Measurements from ENCODE around the gene SLC22A1. TPM values are rescaled to one million over a fixed set of nuclear protein-coding genes. Genes with fewer than 3 reads are reported as not detected.

The SLC22A1 gene
- total RNA-seq = under 1 TPM; 0.16 to 0.87 TPM

- Mint-ChIP-seq H3K9me3 (ENCODE audit: insufficient read depth) (no peaks in the 10 kb centered on the region), H3K27me3 (ENCODE audit: low read depth) (no peaks in the 10 kb centered on the region)
- CTCF ChIA-PET = no interaction called here
Observed at GRCh38 chr6:160121558-160121957, at the start of gene SLC22A1. Gene SLC22A1 (plus strand): TSS chr6:160121815. CDS start chr6:160121936, 121 bp downstream.

GRCh38 chr6:160073272-160073671, 48.3 kb upstream of the SLC22A1 start:
- CTCF ChIA-PET = no interaction called here

More at GRCh38 chr6:160121558-160121957, at the start of gene SLC22A1:
- Mint-ChIP-seq H3K4me3 (no peak within 1 kb of the TSS), H3K27ac (no peak within 1 kb of the TSS), H3K4me1 (ENCODE audit: low read depth) (no peaks in the 10 kb centered on the region), H3K36me3 (ENCODE audit: low read depth) (peaks cover 6% of the 10 kb centered on the region)
- no peak for DNase-seq
- no peak for ATAC-seq
- POLR2A ChIA-PET = no interaction called here

GRCh38 chr6:160076009-160076408, 45.6 kb upstream of the SLC22A1 start:
- H3K36me3 Mint-ChIP-seq (ENCODE audit: low read depth) = peaks cover 74% of the 10 kb centered on the region
- no peaks in the 10 kb centered on the region for H3K9me3 Mint-ChIP-seq (ENCODE audit: insufficient read depth)
- peaks cover 14% of the 10 kb centered on the region for H3K4me1 Mint-ChIP-seq (ENCODE audit: low read depth)
- no peak overlapping the region for H3K27ac Mint-ChIP-seq
- DNase-seq = no peak
- no peak overlapping the region for H3K4me3 Mint-ChIP-seq
- no peaks in the 10 kb centered on the region for H3K27me3 Mint-ChIP-seq (ENCODE audit: low read depth)
- no peak for ATAC-seq
- ChIA-PET CTCF (interaction anchor here (1.6 kb wide), 1 partner anchor 12 kb away, joined by 4 read pairs; no protein-coding TSS in a partner anchor), POLR2A (no interaction called here)

More at GRCh38 chr6:160073272-160073671, 48.3 kb upstream of the SLC22A1 start:
- DNase-seq = no peak
- Mint-ChIP-seq H3K36me3 (ENCODE audit: low read depth) (peaks cover 82% of the 10 kb centered on the region), H3K27ac (no peak overlapping the region), H3K4me3 (no peak overlapping the region), H3K9me3 (ENCODE audit: insufficient read depth) (no peaks in the 10 kb centered on the region), H3K27me3 (ENCODE audit: low read depth) (no peaks in the 10 kb centered on the region), H3K4me1 (ENCODE audit: low read depth) (peaks cover 35% of the 10 kb centered on the region)
- POLR2A ChIA-PET = no interaction called here
- no peak for ATAC-seq

GRCh38 chr6:160077024-160077423, 44.6 kb upstream of the SLC22A1 start:
- no peak for ATAC-seq
- Mint-ChIP-seq H3K4me1 (ENCODE audit: low read depth) (peaks cover 7% of the 10 kb centered on the region), H3K27me3 (ENCODE audit: low read depth) (no peaks in the 10 kb centered on the region), H3K36me3 (ENCODE audit: low read depth) (peaks cover 75% of the 10 kb centered on the region), H3K4me3 (no peak overlapping the region), H3K27ac (no peak overlapping the region), H3K9me3 (ENCODE audit: insufficient read depth) (no peaks in the 10 kb centered on the region)
- ChIA-PET CTCF (interaction anchor here (1.6 kb wide), 1 partner anchor 11 kb away, joined by 4 read pairs; no protein-coding TSS in a partner anchor), POLR2A (interaction anchor here (0.9 kb wide), 1 partner anchor 12 kb away, joined by 3 read pairs; no protein-coding TSS in a partner anchor)
- no peak for DNase-seq

- peaks cover 7% of the 10 kb centered on the region for H3K4me1 Mint-ChIP-seq (ENCODE audit: low read depth)
- no peak overlapping the region for H3K27ac Mint-ChIP-seq
- H3K4me3 Mint-ChIP-seq = no peak overlapping the region
- peaks cover 72% of the 10 kb centered on the region for H3K36me3 Mint-ChIP-seq (ENCODE audit: low read depth)
- ChIA-PET POLR2A (interaction anchor here (0.9 kb wide), 1 partner anchor 11 kb away, joined by 3 read pairs; no protein-coding TSS in a partner anchor), CTCF (no interaction called here)
- no peaks in the 10 kb centered on the region for H3K9me3 Mint-ChIP-seq (ENCODE audit: insufficient read depth)
- no peak for ATAC-seq
- no peaks in the 10 kb centered on the region for H3K27me3 Mint-ChIP-seq (ENCODE audit: low read depth)
- no peak for DNase-seq
Observed at GRCh38 chr6:160077526-160077925, 44.1 kb upstream of the SLC22A1 start.

- Mint-ChIP-seq H3K9me3 (ENCODE audit: insufficient read depth) (no peaks in the 10 kb centered on the region), H3K4me1 (ENCODE audit: low read depth) (peaks cover 8% of the 10 kb centered on the region), H3K4me3 (no peak overlapping the region), H3K36me3 (ENCODE audit: low read depth) (peaks cover 70% of the 10 kb centered on the region), H3K27me3 (ENCODE audit: low read depth) (no peaks in the 10 kb centered on the region), H3K27ac (no peak overlapping the region)
- DNase-seq (no peak), ATAC-seq (no peak)
- ChIA-PET CTCF (no interaction called here), POLR2A (no interaction called here)
Observed at GRCh38 chr6:160078883-160079685, 42.5 kb upstream of the SLC22A1 start.

GRCh38 chr6:160079686-160080043, 42.0 kb upstream of the SLC22A1 start:
- no peak for ATAC-seq
- H3K4me1 Mint-ChIP-seq (ENCODE audit: low read depth) = peaks cover 10% of the 10 kb centered on the region
- no peak for DNase-seq
- no peaks in the 10 kb centered on the region for H3K27me3 Mint-ChIP-seq (ENCODE audit: low read depth)
- H3K9me3 Mint-ChIP-seq (ENCODE audit: insufficient read depth) = no peaks in the 10 kb centered on the region
- H3K36me3 Mint-ChIP-seq (ENCODE audit: low read depth) = peaks cover 72% of the 10 kb centered on the region
- no peak overlapping the region for H3K4me3 Mint-ChIP-seq
- ChIA-PET CTCF (no interaction called here), POLR2A (no interaction called here)
- no peak overlapping the region for H3K27ac Mint-ChIP-seq

GRCh38 chr6:160080097-160080496, 41.5 kb upstream of the SLC22A1 start:
- Mint-ChIP-seq H3K27ac (no peak overlapping the region), H3K4me1 (ENCODE audit: low read depth) (peaks cover 11% of the 10 kb centered on the region), H3K9me3 (ENCODE audit: insufficient read depth) (no peaks in the 10 kb centered on the region), H3K36me3 (ENCODE audit: low read depth) (peaks cover 72% of the 10 kb centered on the region), H3K4me3 (no peak overlapping the region), H3K27me3 (ENCODE audit: low read depth) (no peaks in the 10 kb centered on the region)
- ATAC-seq (no peak), DNase-seq (no peak)
- ChIA-PET CTCF (no interaction called here), POLR2A (no interaction called here)

- DNase-seq = no peak
- H3K36me3 Mint-ChIP-seq (ENCODE audit: low read depth) = peaks cover 77% of the 10 kb centered on the region
- H3K27me3 Mint-ChIP-seq (ENCODE audit: low read depth) = no peaks in the 10 kb centered on the region
- H3K27ac Mint-ChIP-seq = no peak overlapping the region
- no peak overlapping the region for H3K4me3 Mint-ChIP-seq
- H3K9me3 Mint-ChIP-seq (ENCODE audit: insufficient read depth) = no peaks in the 10 kb centered on the region
- ChIA-PET POLR2A (no interaction called here), CTCF (no interaction called here)
- ATAC-seq = no peak
- peaks cover 24% of the 10 kb centered on the region for H3K4me1 Mint-ChIP-seq (ENCODE audit: low read depth)
Observed at GRCh38 chr6:160081398-160081797, 40.2 kb upstream of the SLC22A1 start.

GRCh38 chr6:160082627-160083026, 39.0 kb upstream of the SLC22A1 start:
- no peaks in the 10 kb centered on the region for H3K27me3 Mint-ChIP-seq (ENCODE audit: low read depth)
- peaks cover 24% of the 10 kb centered on the region for H3K4me1 Mint-ChIP-seq (ENCODE audit: low read depth)
- no peak overlapping the region for H3K4me3 Mint-ChIP-seq
- POLR2A ChIA-PET = no interaction called here
- no peaks in the 10 kb centered on the region for H3K9me3 Mint-ChIP-seq (ENCODE audit: insufficient read depth)
- DNase-seq (no peak), ATAC-seq (no peak)
- peaks cover 76% of the 10 kb centered on the region for H3K36me3 Mint-ChIP-seq (ENCODE audit: low read depth)
- H3K27ac Mint-ChIP-seq = no peak overlapping the region
- CTCF ChIA-PET = no interaction called here

GRCh38 chr6:160084198-160084776, 37.3 kb upstream of the SLC22A1 start:
- Mint-ChIP-seq H3K27ac (no peak overlapping the region), H3K4me3 (no peak overlapping the region), H3K4me1 (ENCODE audit: low read depth) (peaks cover 17% of the 10 kb centered on the region), H3K9me3 (ENCODE audit: insufficient read depth) (no peaks in the 10 kb centered on the region), H3K36me3 (ENCODE audit: low read depth) (peaks cover 77% of the 10 kb centered on the region), H3K27me3 (ENCODE audit: low read depth) (no peaks in the 10 kb centered on the region)
- ChIA-PET CTCF (interaction anchor here (0.9 kb wide), 1 partner anchor 116 kb away, joined by 3 read pairs; no protein-coding TSS in a partner anchor), POLR2A (no interaction called here)
- DNase-seq (no peak), ATAC-seq (no peak)

- DNase-seq = no peak
- CTCF ChIA-PET = no interaction called here
- Mint-ChIP-seq H3K36me3 (ENCODE audit: low read depth) (peaks cover 78% of the 10 kb centered on the region), H3K4me1 (ENCODE audit: low read depth) (peaks cover 17% of the 10 kb centered on the region), H3K27me3 (ENCODE audit: low read depth) (no peaks in the 10 kb centered on the region), H3K4me3 (no peak overlapping the region), H3K27ac (peak overlapping the region; percentile 27), H3K9me3 (ENCODE audit: insufficient read depth) (no peaks in the 10 kb centered on the region)
- POLR2A ChIA-PET = no interaction called here
- no peak for ATAC-seq
Observed at GRCh38 chr6:160085226-160085625, 36.4 kb upstream of the SLC22A1 start.
